ENCODE results near the gene SLC35G6.
"Not testable (repeated sequence)": the region's sequence is repeated elsewhere in the genome, so short reads cannot be mapped to it uniquely, and the experiment has no call there.

The SLC35G6 gene

GRCh38 chr17:7460850-7461660 is 20.2 kb upstream of the SLC35G6 start:
- DNase-seq (ENCODE audit: low read depth): no peak

- DNase-seq (ENCODE audit: low read depth): no peak
Observed at GRCh38 chr17:7462474-7463371, 18.5 kb upstream of the SLC35G6 start.

- no peak for DNase-seq (ENCODE audit: low read depth)
Observed at GRCh38 chr17:7463372-7463846, 17.8 kb upstream of the SLC35G6 start.

- no peak for DNase-seq (ENCODE audit: low read depth)
Observed at GRCh38 chr17:7464081-7464480, 17.2 kb upstream of the SLC35G6 start.

GRCh38 chr17:7465597-7466275 is 15.5 kb upstream of the SLC35G6 start:
- no peak for DNase-seq (ENCODE audit: low read depth)

GRCh38 chr17:7466318-7466638 is 15.0 kb upstream of the SLC35G6 start:
- DNase-seq (ENCODE audit: low read depth): no peak

- DNase-seq (ENCODE audit: low read depth): peak; percentile 58
Observed at GRCh38 chr17:7466639-7467341, 14.5 kb upstream of the SLC35G6 start.

- no peak for DNase-seq (ENCODE audit: low read depth)
Observed at GRCh38 chr17:7467498-7467897, 13.7 kb upstream of the SLC35G6 start.

GRCh38 chr17:7468290-7468689 is 13.0 kb upstream of the SLC35G6 start:
- no peak for DNase-seq (ENCODE audit: low read depth)

- DNase-seq (ENCODE audit: low read depth): no peak
Observed at GRCh38 chr17:7468804-7469389, 12.3 kb upstream of the SLC35G6 start.

- DNase-seq (ENCODE audit: low read depth): not testable (repeated sequence)
Observed at GRCh38 chr17:7469843-7470242, 11.4 kb upstream of the SLC35G6 start.

GRCh38 chr17:7470457-7470973 is 10.7 kb upstream of the SLC35G6 start:
- not testable (repeated sequence) for DNase-seq (ENCODE audit: low read depth)

- no peak for DNase-seq (ENCODE audit: low read depth)
Observed at GRCh38 chr17:7471729-7472128, 9.5 kb upstream of the SLC35G6 start.

GRCh38 chr17:7474767-7475166 is 6.5 kb upstream of the SLC35G6 start:
- DNase-seq (ENCODE audit: low read depth): not testable (repeated sequence)

GRCh38 chr17:7475764-7476422 is 5.4 kb upstream of the SLC35G6 start:
- DNase-seq (ENCODE audit: low read depth): no peak

GRCh38 chr17:7476494-7476893 is 4.8 kb upstream of the SLC35G6 start:
- DNase-seq (ENCODE audit: low read depth): no peak

GRCh38 chr17:7476951-7477350 is 4.3 kb upstream of the SLC35G6 start:
- DNase-seq (ENCODE audit: low read depth): no peak

- peak; percentile 57 for DNase-seq (ENCODE audit: low read depth)
Observed at GRCh38 chr17:7477392-7478275, 3.6 kb upstream of the SLC35G6 start.
